GM10266 (cell line): ENCODE measurements around the gene GJB6.

ENCODE experiments used
- DNase-seq: peaks from one replicate; pipeline ENCODE4 v3.0.0; 2012; ENCODE audit errors: extremely low spot score
- TF ChIP-seq, protein P1 (sequence below): IDR thresholded peaks from 2 replicates; pipeline ENCODE4 v1.5.1; 2012; ENCODE audit warnings: mild to moderate bottlenecking, low read depth; ENCODE audit not compliant: control insufficient read depth, insufficient read depth; ENCODE audit errors: missing control alignments

GJB6 gene

DNA sequence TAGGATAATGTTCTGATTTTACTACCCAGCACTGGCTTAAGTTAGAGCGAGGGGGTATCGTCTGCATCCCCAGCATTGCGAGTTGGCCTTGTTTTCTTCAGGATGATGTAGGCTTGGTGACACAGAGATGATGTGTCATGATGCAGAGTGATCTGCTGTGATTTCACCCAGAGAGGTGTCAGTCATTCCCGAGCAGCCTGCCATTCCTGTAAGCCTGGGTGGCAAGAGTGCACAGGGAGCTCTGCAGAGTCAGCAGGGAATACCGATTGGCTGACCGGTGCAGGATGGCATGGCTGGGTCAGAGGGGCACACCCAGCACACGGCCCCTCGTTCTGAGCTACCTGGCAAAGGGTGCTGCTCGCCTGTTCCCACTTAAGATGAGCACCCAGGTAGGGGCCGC is 15.8 kb upstream of the GJB6 start:
- DNase-seq = no peak
- TF ChIP-seq, protein P1, sequence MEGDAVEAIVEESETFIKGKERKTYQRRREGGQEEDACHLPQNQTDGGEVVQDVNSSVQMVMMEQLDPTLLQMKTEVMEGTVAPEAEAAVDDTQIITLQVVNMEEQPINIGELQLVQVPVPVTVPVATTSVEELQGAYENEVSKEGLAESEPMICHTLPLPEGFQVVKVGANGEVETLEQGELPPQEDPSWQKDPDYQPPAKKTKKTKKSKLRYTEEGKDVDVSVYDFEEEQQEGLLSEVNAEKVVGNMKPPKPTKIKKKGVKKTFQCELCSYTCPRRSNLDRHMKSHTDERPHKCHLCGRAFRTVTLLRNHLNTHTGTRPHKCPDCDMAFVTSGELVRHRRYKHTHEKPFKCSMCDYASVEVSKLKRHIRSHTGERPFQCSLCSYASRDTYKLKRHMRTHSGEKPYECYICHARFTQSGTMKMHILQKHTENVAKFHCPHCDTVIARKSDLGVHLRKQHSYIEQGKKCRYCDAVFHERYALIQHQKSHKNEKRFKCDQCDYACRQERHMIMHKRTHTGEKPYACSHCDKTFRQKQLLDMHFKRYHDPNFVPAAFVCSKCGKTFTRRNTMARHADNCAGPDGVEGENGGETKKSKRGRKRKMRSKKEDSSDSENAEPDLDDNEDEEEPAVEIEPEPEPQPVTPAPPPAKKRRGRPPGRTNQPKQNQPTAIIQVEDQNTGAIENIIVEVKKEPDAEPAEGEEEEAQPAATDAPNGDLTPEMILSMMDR = no peak

DNA sequence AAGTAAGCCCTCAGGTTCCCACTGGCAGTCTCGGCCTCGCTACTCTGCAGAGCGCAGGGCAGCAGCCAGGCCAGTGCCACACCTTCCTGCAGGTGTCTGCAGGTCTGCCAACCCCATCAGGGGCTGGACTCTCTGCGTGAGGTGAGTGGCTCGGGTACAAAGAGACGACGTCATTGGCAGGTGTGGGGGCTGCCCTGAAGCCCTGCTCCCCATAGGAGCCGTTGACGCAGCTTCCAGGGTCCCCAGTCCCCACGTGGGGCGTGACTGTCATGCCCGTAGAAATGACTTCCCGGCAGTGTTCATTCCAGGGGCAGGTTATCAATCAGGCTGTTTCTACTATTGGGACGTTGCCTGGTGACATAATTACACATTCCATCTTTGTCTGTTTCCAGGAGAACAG is 15.3 kb upstream of the GJB6 start:
- no peak for DNase-seq
- TF ChIP-seq, protein P1 = no peak

DNA sequence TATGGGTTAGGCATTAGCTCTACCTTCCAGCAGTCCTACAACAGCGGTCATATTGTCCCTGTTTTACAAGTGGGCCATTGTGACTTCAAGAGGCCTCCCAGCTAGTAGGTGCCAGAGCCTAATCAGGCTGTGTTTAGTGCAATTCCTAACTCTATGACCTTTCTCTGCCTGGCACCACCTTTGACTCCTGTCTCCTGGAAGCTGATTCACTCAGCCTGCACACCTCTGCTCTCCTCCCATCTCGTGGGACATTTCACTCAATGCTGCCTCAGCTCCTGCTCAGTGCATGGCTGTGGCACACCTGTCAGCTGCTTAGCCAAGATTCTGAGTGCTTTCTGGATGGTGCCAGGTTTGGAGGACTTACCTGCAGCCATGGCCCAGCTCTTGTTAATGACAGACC is 9.5 kb upstream of the GJB6 start:
- DNase-seq = no peak
- TF ChIP-seq, protein P1 = no peak

DNA sequence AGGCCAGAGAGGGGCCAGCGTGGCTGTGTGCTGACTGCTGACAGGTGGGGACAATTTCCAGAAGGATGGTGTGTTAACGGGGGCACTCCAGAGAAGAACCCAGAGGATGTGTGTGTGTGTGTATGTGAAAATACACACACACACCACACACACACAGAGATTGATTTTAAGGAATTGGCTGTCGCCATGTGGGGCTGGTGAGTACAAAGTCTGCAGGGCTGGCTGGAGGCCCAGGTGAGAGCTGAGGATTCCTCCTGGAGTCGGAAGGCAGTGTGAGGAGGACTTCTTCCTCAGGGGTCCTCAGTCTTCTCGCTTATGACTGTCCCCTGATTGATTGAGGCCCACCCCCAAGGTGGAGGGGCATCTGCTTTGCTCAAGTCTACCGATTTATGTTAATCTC is 7.6 kb upstream of the GJB6 start:
- DNase-seq = no peak
- TF ChIP-seq, protein P1 = no peak

DNA sequence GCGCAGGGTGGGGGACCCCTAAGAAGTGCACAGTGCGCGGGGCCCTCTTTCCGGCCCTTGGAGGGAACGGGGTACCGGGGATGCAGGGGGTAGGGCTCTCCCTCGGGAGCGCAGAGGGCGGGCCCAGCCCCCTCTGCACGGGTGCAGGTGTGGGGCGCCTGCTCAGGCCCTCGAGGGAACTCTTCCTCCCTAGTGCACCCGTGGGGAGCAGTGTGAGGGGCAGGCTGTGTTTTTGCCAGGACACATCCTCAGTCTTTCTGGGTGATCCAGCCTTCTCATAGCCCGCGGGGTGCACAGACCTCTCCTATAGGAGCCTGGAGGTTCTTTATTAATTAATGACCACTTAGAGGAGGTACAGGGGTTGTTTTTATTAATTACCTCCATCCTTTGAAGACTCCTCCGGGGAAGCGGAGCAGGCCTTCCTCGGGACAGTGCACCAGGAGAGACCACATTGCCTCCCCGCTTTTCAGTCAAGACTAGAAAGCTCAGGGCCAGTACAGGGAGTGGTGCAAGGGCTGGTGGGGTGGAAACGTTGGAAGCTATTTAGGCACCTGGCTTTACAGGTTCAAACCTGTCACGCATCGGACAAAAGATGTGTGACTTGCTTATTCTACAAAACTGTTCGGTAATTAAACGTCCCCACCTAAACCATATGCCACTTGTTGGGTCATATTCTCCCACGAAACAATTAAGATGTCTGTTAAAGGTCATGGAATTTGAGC is 598 bp upstream of the GJB6 start:
- DNase-seq = no peak
- TF ChIP-seq, protein P1 = no peak

DNA sequence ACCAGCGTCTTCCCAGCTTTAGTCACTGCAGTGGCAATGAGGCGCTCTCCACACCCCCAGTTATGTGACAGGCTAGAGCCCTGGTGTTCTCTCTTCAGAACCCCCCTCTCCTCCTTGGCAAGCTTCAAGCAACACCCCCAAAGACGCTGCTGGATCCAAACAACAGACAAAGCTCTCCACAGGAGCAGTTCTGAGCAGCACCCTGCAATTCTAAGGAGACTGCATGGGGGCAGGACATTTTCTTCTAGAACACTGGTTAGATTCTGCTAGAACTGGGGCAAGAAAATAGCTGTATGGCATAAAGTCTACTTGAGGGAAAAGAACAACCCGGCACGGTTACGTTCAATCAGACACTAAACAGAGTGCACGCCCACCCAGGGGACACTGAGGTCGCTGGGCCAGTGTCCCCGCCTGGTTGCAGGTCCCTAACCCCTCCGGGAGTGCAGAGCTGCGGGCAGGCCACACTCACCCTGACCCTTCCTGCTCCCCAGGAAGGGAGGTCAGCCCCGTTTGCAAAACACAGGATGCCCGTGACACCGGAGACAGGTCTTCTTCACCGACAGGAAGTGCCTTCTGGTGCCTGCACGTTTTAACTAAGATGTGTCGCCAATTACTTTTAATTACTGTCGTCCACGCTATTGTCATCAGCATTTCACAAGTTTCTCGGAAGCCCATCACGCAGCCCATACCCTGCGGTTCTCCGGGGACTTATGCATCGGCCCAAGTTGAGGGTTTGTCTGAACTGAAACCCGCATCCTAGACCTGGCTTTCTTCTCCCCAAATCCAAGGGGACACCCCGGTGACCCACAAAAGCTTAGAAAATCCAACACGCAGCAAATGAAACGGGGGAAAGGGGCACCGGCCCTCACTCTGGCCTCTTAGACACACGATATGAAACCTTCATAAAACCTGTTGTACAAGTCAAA is 943 bp downstream of the GJB6 start:
- TF ChIP-seq, protein P1 = no peak
- DNase-seq = no peak

DNA sequence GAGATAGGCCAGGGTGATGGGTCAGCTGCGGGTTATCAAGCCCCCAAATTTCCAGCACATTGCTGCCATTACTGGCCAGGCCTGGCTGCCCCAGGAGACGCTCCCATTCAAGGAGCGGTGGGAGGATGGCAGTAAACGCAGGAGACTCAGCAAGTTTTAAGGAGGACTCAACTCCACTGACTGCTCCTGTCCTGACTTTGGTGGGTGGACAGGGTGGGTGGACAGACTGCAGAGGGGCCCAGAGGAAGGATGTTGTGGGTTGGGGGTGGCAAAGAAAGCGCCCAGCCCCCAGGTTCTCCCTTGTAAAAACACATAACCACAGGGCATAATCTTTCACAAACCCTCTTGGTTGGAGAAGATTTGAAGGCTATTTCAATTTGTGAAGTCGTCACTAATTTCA is 4.4 kb downstream of the GJB6 start:
- TF ChIP-seq, protein P1 = no peak
- DNase-seq = no peak
